ACC112 (cell line): Measurements from ENCODE around the gene UNC5C.

Experiments used
- H2AFZ ChIP-seq: fragments of 200-600 bp; sonication (generic); one replicate; pipeline ENCODE4 v1.6.0; 2017; ENCODE audit warnings: antibody characterized with exemption, low read length; ENCODE audit not compliant: unreplicated experiment
- H3K27ac ChIP-seq: fragments of 200-600 bp; sonication (generic); 2 replicates; pipeline ENCODE4 v1.5.1; 2014; ENCODE audit warnings: low read depth, mild to moderate bottlenecking, antibody characterized with exemption, low read length, moderate library complexity
- H3K27me3 ChIP-seq: fragments of 200-600 bp; sonication (generic); 2 replicates; pipeline ENCODE4 v1.6.1; 2014; ENCODE audit warnings: mild to moderate bottlenecking, antibody characterized with exemption, low read length, moderate library complexity, mixed read lengths; ENCODE audit not compliant: insufficient read depth
- H3K36me3 ChIP-seq: fragments of 200-600 bp; sonication (generic); 2 replicates; pipeline ENCODE4 v1.6.1; 2016; ENCODE audit warnings: mild to moderate bottlenecking, antibody characterized with exemption, low read length, moderate library complexity, mixed read lengths; ENCODE audit not compliant: insufficient read depth
- H3K4me1 ChIP-seq: fragments of 200-600 bp; sonication (generic); one replicate; pipeline ENCODE4 v1.6.1; 2016; ENCODE audit warnings: low read length, mixed read lengths; ENCODE audit not compliant: insufficient read depth, unreplicated experiment, control insufficient read depth
- H3K4me3 ChIP-seq: fragments of 200-600 bp; sonication (generic); 2 replicates; pipeline ENCODE4 v1.5.1; 2014; ENCODE audit warnings: mild to moderate bottlenecking, low read depth, low read length
- H3K79me2 ChIP-seq: fragments of 200-600 bp; sonication (generic); one replicate; pipeline ENCODE4 v1.6.0; 2016; ENCODE audit warnings: low read length; ENCODE audit not compliant: control insufficient read depth, unreplicated experiment, insufficient read depth

The UNC5C gene

GRCh38 chr4:95304898-95305297 is 243.9 kb downstream of the UNC5C start:
- Histone ChIP-seq H3K36me3 (no peaks in the 10 kb centered on the region), H2AFZ (no peak overlapping the region), H3K4me3 (no peak overlapping the region), H3K79me2 (no peaks in the 10 kb centered on the region), H3K27ac (no peak overlapping the region), H3K27me3 (peaks cover 1% of the 10 kb centered on the region; the same call in 1 of the 2 replicates), H3K4me1 (no peaks in the 10 kb centered on the region)

DNA sequence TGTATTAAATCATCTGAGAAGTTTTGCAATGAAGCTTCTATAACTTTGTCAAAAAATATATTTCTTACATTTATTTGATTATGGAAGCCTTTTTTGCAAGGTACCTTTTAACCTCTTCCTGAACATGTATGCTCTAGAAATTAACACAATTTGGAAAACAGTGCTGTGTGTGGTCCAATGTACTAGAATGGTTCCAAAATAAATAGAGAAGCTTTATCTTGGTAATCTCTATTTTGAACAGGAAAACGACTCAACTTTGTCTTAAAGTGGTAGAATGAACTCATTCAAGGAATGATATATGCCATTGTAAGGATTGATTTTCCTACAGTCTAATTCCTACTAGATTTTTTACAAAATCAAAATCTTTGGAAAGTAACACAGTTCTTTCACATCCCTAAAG is 248.5 kb downstream of the UNC5C start:
- Histone ChIP-seq H3K4me3 (no peak overlapping the region), H2AFZ (no peak overlapping the region), H3K27ac (no peak overlapping the region), H3K36me3 (no peaks in the 10 kb centered on the region), H3K27me3 (peaks cover 3% of the 10 kb centered on the region; the same call in 1 of the 2 replicates), H3K4me1 (no peaks in the 10 kb centered on the region), H3K79me2 (no peaks in the 10 kb centered on the region)

GRCh38 chr4:95296052-95296451 is 252.7 kb downstream of the UNC5C start:
- Histone ChIP-seq H3K27ac (no peak overlapping the region), H3K4me3 (no peak overlapping the region), H3K27me3 (peaks cover 3% of the 10 kb centered on the region; the same call in 1 of the 2 replicates)

GRCh38 chr4:95295157-95295556 is 253.6 kb downstream of the UNC5C start:
- H3K27me3 ChIP-seq: peaks cover 3% of the 10 kb centered on the region; the same call in 1 of the 2 replicates
- no peaks in the 10 kb centered on the region for H3K36me3 ChIP-seq
- H3K79me2 ChIP-seq: no peaks in the 10 kb centered on the region
- no peak overlapping the region for H2AFZ ChIP-seq
- H3K27ac ChIP-seq: no peak overlapping the region
- H3K4me1 ChIP-seq: no peaks in the 10 kb centered on the region
- H3K4me3 ChIP-seq: no peak overlapping the region

More at GRCh38 chr4:95296052-95296451, 252.7 kb downstream of the UNC5C start:
- Histone ChIP-seq H2AFZ (no peak overlapping the region), H3K4me1 (no peaks in the 10 kb centered on the region), H3K79me2 (no peaks in the 10 kb centered on the region), H3K36me3 (no peaks in the 10 kb centered on the region)

DNA sequence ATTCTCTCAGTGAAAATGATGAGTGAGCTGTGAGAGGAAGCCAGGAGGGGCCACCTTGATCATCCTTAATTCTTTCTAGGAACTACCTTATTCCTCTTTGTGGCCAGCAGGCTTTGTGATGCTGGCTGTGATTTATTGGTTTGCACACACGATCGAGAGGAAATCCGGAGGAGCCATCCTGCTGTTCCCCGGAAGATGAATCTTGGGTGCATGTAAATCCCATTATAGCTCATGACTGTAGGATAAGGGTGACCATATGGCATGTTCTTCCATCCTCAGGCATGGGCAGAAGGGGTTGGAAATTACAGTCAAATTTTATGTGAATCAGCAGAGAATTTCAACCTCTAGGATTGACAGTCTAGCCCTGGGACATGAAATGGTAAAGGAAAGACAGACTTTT is 254.5 kb downstream of the UNC5C start:
- Histone ChIP-seq H3K4me1 (no peaks in the 10 kb centered on the region), H3K79me2 (no peaks in the 10 kb centered on the region), H3K36me3 (no peaks in the 10 kb centered on the region), H3K27ac (no peak overlapping the region), H2AFZ (no peak overlapping the region), H3K4me3 (no peak overlapping the region), H3K27me3 (peaks cover 3% of the 10 kb centered on the region; the same call in 1 of the 2 replicates)

DNA sequence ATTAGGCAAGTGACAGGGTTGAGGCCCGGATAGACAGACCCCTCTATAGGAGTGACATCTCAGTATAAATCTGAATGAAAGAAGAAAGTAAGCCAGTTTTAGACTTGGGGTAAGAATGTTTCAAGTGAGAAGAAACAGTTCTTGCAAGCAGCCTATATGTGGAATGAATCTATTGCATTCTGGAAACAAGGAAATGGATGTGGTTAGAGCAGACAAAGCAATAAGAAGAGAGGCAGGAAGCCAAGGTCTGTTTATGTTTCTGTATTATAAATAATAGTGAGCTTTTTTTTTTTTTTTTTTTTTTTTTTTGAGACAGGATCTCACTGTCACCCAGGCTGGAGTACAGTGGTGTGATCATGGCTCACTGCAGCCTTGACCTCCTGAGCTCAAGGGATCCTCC is 255.8 kb downstream of the UNC5C start:
- Histone ChIP-seq H3K79me2 (no peaks in the 10 kb centered on the region), H3K4me3 (no peak overlapping the region), H2AFZ (no peak overlapping the region), H3K27me3 (peaks cover 3% of the 10 kb centered on the region; the same call in 1 of the 2 replicates), H3K36me3 (no peaks in the 10 kb centered on the region), H3K4me1 (no peaks in the 10 kb centered on the region), H3K27ac (no peak overlapping the region)

- Histone ChIP-seq H3K79me2 (no peaks in the 10 kb centered on the region), H3K36me3 (no peaks in the 10 kb centered on the region), H3K27me3 (no peaks in the 10 kb centered on the region), H3K4me1 (no peaks in the 10 kb centered on the region), H3K27ac (no peak overlapping the region), H3K4me3 (no peak overlapping the region), H2AFZ (no peak overlapping the region)
These were observed 258.1 kb downstream of the UNC5C start for GRCh38 chr4:95290702-95291101.

GRCh38 chr4:95289028-95289634 is 259.6 kb downstream of the UNC5C start:
- H3K36me3 ChIP-seq: no peaks in the 10 kb centered on the region
- no peak overlapping the region for H2AFZ ChIP-seq
- no peak overlapping the region for H3K4me3 ChIP-seq
- H3K79me2 ChIP-seq: no peaks in the 10 kb centered on the region
- H3K4me1 ChIP-seq: no peaks in the 10 kb centered on the region
- H3K27ac ChIP-seq: no peak overlapping the region
- H3K27me3 ChIP-seq: no peaks in the 10 kb centered on the region

GRCh38 chr4:95288552-95288951 is 260.2 kb downstream of the UNC5C start:
- Histone ChIP-seq H3K4me3 (no peak overlapping the region), H3K27me3 (no peaks in the 10 kb centered on the region), H3K79me2 (no peaks in the 10 kb centered on the region), H2AFZ (no peak overlapping the region), H3K27ac (no peak overlapping the region), H3K4me1 (no peaks in the 10 kb centered on the region), H3K36me3 (no peaks in the 10 kb centered on the region)

DNA sequence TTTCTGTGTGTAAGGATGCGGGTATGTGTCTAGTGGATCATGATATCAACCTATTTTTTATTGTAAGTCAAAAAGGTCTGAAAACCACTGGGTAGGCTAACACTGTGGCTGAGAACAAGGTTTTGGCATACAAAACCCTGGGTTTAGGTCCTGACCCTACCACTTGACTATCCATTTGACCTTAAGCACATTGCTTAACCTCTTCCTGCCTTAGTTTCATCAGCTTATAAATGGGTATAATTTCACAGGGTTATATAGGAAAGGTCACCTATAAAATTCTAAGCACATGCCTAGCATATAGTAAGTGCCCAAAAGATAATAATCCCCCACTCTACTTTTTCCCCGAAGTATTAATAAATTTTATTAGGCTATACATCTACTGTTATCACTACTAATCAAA is 263.0 kb downstream of the UNC5C start:
- Histone ChIP-seq H3K4me3 (no peak overlapping the region), H2AFZ (no peak overlapping the region), H3K27ac (no peak overlapping the region), H3K79me2 (no peaks in the 10 kb centered on the region), H3K4me1 (no peaks in the 10 kb centered on the region), H3K36me3 (no peaks in the 10 kb centered on the region), H3K27me3 (no peaks in the 10 kb centered on the region)

GRCh38 chr4:95284655-95285054 is 264.1 kb downstream of the UNC5C start:
- no peak overlapping the region for H2AFZ ChIP-seq
- H3K27me3 ChIP-seq: no peaks in the 10 kb centered on the region
- H3K79me2 ChIP-seq: no peaks in the 10 kb centered on the region
- no peak overlapping the region for H3K4me3 ChIP-seq
- H3K27ac ChIP-seq: no peak overlapping the region
- no peaks in the 10 kb centered on the region for H3K4me1 ChIP-seq
- H3K36me3 ChIP-seq: no peaks in the 10 kb centered on the region
